ENCODE data around the gene TEX101. TPM values are rescaled to one million over a fixed set of nuclear protein-coding genes. Genes with fewer than 3 reads are reported as not detected.

Gene TEX101
- total and polyA plus RNA-seq, 2 donors (not counting 1 experiment from before 2014, with no cell fraction given), result not detected

GRCh38 chr19:43420954-43421353 lies 6.3 kb downstream of the TEX101 start:
- no peak for DNase-seq (ENCODE audit: low read depth in 2 of 2)
- no peaks in the 10 kb centered on the region for H3K79me2 ChIP-seq (ENCODE audit: control insufficient read depth, insufficient read depth, low read length)
- H3K27me3 ChIP-seq (ENCODE audit: control insufficient read depth, insufficient read depth, low read length), result peaks cover 2% of the 10 kb centered on the region
- H3K4me2 ChIP-seq (ENCODE audit: extremely low read depth, insufficient read depth, low read length), result no peak overlapping the region
- no peaks in the 10 kb centered on the region for H3K4me1 ChIP-seq (ENCODE audit: control insufficient read depth, extremely low read depth, insufficient read depth, low read length)
- no peak overlapping the region for H3K4me3 ChIP-seq (replicated peaks in 1 of 4; ENCODE audit: control extremely low read depth in 1 of 4, insufficient read depth in 1 of 4, low read depth in 3 of 4, low read length in 4 of 4)
- H4K20me1 ChIP-seq (ENCODE audit: control insufficient read depth, extremely low read depth, insufficient read depth, low read length), result no peaks in the 10 kb centered on the region
- no peak overlapping the region for H3K27ac ChIP-seq (ENCODE audit: insufficient read depth, low read length)
- H2AFZ ChIP-seq (ENCODE audit: low read length), result no peak overlapping the region
- no peaks in the 10 kb centered on the region for H3K9me3 ChIP-seq (ENCODE audit: control insufficient read depth, insufficient read depth, low read depth, low read length)
- no peaks in the 10 kb centered on the region for H3K36me3 ChIP-seq (ENCODE audit: control insufficient read depth, insufficient read depth, low read length)
- no peak for TF ChIP-seq EZH2 (IDR thresholded peaks at IDR 0.05; ENCODE audit: low read length, missing control alignments)
- TF ChIP-seq CTCF (conservative IDR thresholded peaks at IDR 0.05 in 1 of 2, IDR thresholded peaks at IDR 0.05 in 1 of 2; ENCODE audit: low read depth in 1 of 2, low read length in 2 of 2), result no peak
- H3K9ac ChIP-seq (ENCODE audit: insufficient read depth, low read length), result no peak overlapping the region

GRCh38 chr19:43422000-43422688 lies 7.5 kb downstream of the TEX101 start:
- Histone ChIP-seq H3K4me3 (replicated peaks in 1 of 4; ENCODE audit: control extremely low read depth in 1 of 4, insufficient read depth in 1 of 4, low read depth in 3 of 4, low read length in 4 of 4) (no peak overlapping the region), H3K9ac (ENCODE audit: insufficient read depth, low read length) (no peak overlapping the region), H2AFZ (ENCODE audit: low read length) (no peak overlapping the region), H4K20me1 (ENCODE audit: control insufficient read depth, extremely low read depth, insufficient read depth, low read length) (no peaks in the 10 kb centered on the region), H3K4me2 (ENCODE audit: extremely low read depth, insufficient read depth, low read length) (no peak overlapping the region), H3K79me2 (ENCODE audit: control insufficient read depth, insufficient read depth, low read length) (no peaks in the 10 kb centered on the region), H3K27ac (ENCODE audit: insufficient read depth, low read length) (no peak overlapping the region), H3K9me3 (ENCODE audit: control insufficient read depth, insufficient read depth, low read depth, low read length) (no peaks in the 10 kb centered on the region), H3K36me3 (ENCODE audit: control insufficient read depth, insufficient read depth, low read length) (no peaks in the 10 kb centered on the region), H3K27me3 (ENCODE audit: control insufficient read depth, insufficient read depth, low read length) (peaks cover 2% of the 10 kb centered on the region), H3K4me1 (ENCODE audit: control insufficient read depth, extremely low read depth, insufficient read depth, low read length) (no peaks in the 10 kb centered on the region)
- no peak for DNase-seq (ENCODE audit: low read depth in 2 of 2)
- TF ChIP-seq EZH2 (IDR thresholded peaks at IDR 0.05; ENCODE audit: low read length, missing control alignments) (no peak), CTCF (conservative IDR thresholded peaks at IDR 0.05 in 1 of 2, IDR thresholded peaks at IDR 0.05 in 1 of 2; ENCODE audit: low read depth in 1 of 2, low read length in 2 of 2) (no peak)

GRCh38 chr19:43422689-43423066 lies 8.0 kb downstream of the TEX101 start:
- H2AFZ ChIP-seq (ENCODE audit: low read length), result no peak overlapping the region
- no peak overlapping the region for H3K27ac ChIP-seq (ENCODE audit: insufficient read depth, low read length)
- TF ChIP-seq CTCF (conservative IDR thresholded peaks at IDR 0.05 in 1 of 2, IDR thresholded peaks at IDR 0.05 in 1 of 2; ENCODE audit: low read depth in 1 of 2, low read length in 2 of 2) (no peak), EZH2 (IDR thresholded peaks at IDR 0.05; ENCODE audit: low read length, missing control alignments) (no peak)
- H4K20me1 ChIP-seq (ENCODE audit: control insufficient read depth, extremely low read depth, insufficient read depth, low read length), result no peaks in the 10 kb centered on the region
- no peak overlapping the region for H3K4me3 ChIP-seq (replicated peaks in 1 of 4; ENCODE audit: control extremely low read depth in 1 of 4, insufficient read depth in 1 of 4, low read depth in 3 of 4, low read length in 4 of 4)
- no peak overlapping the region for H3K9ac ChIP-seq (ENCODE audit: insufficient read depth, low read length)
- H3K4me2 ChIP-seq (ENCODE audit: extremely low read depth, insufficient read depth, low read length), result no peak overlapping the region
- no peak for DNase-seq (ENCODE audit: low read depth in 2 of 2)
- H3K36me3 ChIP-seq (ENCODE audit: control insufficient read depth, insufficient read depth, low read length), result no peaks in the 10 kb centered on the region
- H3K79me2 ChIP-seq (ENCODE audit: control insufficient read depth, insufficient read depth, low read length), result no peaks in the 10 kb centered on the region
- no peaks in the 10 kb centered on the region for H3K9me3 ChIP-seq (ENCODE audit: control insufficient read depth, insufficient read depth, low read depth, low read length)
- H3K27me3 ChIP-seq (ENCODE audit: control insufficient read depth, insufficient read depth, low read length), result peaks cover 2% of the 10 kb centered on the region
- H3K4me1 ChIP-seq (ENCODE audit: control insufficient read depth, extremely low read depth, insufficient read depth, low read length), result no peaks in the 10 kb centered on the region
